ENCODE measurements around the gene PATE3.

- TF ChIP-seq, protein P1, sequence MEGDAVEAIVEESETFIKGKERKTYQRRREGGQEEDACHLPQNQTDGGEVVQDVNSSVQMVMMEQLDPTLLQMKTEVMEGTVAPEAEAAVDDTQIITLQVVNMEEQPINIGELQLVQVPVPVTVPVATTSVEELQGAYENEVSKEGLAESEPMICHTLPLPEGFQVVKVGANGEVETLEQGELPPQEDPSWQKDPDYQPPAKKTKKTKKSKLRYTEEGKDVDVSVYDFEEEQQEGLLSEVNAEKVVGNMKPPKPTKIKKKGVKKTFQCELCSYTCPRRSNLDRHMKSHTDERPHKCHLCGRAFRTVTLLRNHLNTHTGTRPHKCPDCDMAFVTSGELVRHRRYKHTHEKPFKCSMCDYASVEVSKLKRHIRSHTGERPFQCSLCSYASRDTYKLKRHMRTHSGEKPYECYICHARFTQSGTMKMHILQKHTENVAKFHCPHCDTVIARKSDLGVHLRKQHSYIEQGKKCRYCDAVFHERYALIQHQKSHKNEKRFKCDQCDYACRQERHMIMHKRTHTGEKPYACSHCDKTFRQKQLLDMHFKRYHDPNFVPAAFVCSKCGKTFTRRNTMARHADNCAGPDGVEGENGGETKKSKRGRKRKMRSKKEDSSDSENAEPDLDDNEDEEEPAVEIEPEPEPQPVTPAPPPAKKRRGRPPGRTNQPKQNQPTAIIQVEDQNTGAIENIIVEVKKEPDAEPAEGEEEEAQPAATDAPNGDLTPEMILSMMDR (IDR thresholded peaks at IDR 0.05; ENCODE audit: low read length), result no peak
- TF ChIP-seq EZH2 (IDR thresholded peaks at IDR 0.05; ENCODE audit: borderline replicate concordance, low read length), result no peak
Measured at GRCh38 chr11:125772834-125773505, 15.0 kb upstream of the PATE3 start.
